ENCODE measurements around the gene CSF1R.

Gene CSF1R

GRCh38 chr5:150022158-150022531 is 64.2 kb downstream of the CSF1R start:
- no peak for DNase-seq

GRCh38 chr5:150021491-150022157 is 64.7 kb downstream of the CSF1R start:
- DNase-seq = no peak

GRCh38 chr5:150020249-150020648 is 66.1 kb downstream of the CSF1R start:
- no peak for DNase-seq

GRCh38 chr5:150017226-150018005 is 68.9 kb downstream of the CSF1R start:
- DNase-seq = no peak

GRCh38 chr5:150016537-150016936 is 69.8 kb downstream of the CSF1R start:
- no peak for DNase-seq

- no peak for DNase-seq
Observed at GRCh38 chr5:150015415-150015814, 70.9 kb downstream of the CSF1R start.

GRCh38 chr5:150014456-150014855 is 71.9 kb downstream of the CSF1R start:
- no peak for DNase-seq

- no peak for DNase-seq
Observed at GRCh38 chr5:150013931-150014330, 72.4 kb downstream of the CSF1R start.

GRCh38 chr5:150009671-150010387 is 76.5 kb downstream of the CSF1R start:
- no peak for DNase-seq

- no peak for DNase-seq
Observed at GRCh38 chr5:150007050-150007449, 79.3 kb downstream of the CSF1R start.

- no peak for DNase-seq
Observed at GRCh38 chr5:150006318-150006717, 80.0 kb downstream of the CSF1R start.
